NCI-H345 treated with DMSO at 0.1 percent for 48 hours (cell line): Measurements from ENCODE around the gene QDPR.

ENCODE experiments used
- DNase-seq: peaks from one replicate; lab custom pipeline; 2025; ENCODE audit not compliant: unreplicated experiment; lab: John Stamatoyannopoulos, UW

The QDPR gene

DNA sequence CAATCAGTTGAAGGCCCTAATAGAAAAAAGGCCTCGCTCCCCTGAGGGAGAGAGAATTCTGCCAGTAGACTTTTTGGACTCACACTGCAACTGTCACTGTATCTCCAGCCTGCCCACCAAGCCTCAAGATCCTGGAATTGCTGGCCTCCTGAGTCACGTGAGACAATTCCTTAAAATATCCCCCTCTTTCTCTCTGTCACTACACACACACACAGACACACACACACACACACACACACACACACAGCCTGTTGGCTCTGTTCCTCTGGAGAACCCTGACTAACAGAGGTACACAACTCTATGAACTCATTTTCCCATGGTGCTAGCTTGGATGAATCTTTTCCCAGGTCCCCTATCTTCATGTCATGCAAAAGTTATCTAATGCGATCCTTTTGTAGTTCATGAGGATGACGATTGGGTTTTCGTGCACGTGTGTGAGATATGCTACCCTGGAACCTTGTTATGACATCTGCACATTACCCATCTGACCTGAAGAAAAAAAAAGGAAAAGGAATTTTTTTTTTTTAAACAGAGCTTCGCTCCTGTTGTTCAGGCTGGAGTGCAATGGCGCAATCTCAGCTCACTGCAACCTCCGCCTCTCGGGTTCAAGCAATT lies 16.8 kb upstream of the QDPR start:
- no peak for DNase-seq

GRCh38 chr4:17526695-17527477 lies 15.0 kb upstream of the QDPR start:
- no peak for DNase-seq

GRCh38 chr4:17523662-17524061 lies 11.8 kb upstream of the QDPR start:
- no peak for DNase-seq

DNA sequence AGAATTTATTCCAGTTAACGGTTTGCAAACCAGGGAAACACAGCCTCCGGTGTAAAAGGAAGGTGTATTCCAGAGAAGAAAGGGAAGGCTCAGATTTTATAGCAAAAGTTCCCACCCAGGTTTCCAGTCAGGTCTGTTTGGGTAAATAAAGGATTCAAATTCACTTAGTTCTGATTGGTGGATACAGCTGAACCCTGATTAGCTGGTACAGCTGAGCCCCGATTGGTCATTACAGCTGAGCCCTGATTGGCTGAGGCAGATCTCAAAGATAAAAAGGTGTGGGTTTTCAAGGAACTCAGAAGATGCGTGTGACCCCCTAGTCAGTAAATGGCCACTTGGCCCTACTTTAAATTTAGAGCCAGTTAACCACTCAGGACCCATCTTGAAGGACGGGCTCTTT lies 9.7 kb upstream of the QDPR start:
- no peak for DNase-seq

- DNase-seq: no peak
Observed at GRCh38 chr4:17517664-17518063, 5.8 kb upstream of the QDPR start.

- DNase-seq: no peak
Observed at GRCh38 chr4:17516980-17517379, 5.1 kb upstream of the QDPR start.

DNA sequence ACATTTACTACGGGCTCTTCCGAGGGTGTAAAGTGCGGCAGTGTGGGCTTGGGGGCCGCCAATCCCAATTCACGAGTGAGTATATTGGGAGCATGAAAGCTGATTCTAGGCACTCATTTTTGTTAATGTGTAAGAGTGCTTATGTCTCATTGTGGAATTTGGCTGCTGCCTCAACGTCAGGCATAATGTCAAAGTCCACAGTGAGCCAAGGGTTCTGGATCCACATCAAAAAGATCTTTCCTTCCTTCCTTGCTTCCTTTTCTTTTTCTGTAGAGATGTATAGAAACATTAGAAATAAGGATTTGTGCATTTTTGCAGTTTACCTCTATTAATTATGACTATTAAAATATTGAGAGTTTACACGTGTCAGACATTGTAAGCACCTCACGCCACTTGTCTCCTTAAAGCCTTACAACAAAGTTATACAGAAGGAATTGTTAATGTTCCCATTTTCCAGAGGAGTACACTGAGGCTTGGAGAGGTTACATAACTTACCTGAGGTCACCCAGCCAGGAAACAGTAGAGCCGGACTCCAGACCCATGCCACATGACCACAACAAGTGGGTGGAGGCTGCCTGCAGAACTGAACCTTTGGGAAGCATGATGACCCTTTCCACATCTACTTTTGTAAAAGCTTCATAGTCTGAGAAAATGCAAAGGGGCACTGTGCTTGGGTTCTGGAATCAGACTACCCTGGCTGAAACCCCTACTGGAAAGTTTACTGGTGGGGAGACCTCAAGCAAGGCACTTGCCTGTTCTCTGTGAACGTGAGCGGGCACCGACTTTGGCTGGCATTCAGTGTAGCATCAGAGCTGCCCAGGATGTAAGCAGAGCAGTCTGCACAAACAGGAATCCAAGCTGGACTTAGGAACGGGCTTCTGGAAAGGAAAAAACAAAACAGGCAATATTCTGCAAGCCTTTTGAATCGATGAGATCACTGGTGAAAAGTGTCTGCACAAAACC lies 3.8 kb upstream of the QDPR start:
- DNase-seq: no peak

DNA sequence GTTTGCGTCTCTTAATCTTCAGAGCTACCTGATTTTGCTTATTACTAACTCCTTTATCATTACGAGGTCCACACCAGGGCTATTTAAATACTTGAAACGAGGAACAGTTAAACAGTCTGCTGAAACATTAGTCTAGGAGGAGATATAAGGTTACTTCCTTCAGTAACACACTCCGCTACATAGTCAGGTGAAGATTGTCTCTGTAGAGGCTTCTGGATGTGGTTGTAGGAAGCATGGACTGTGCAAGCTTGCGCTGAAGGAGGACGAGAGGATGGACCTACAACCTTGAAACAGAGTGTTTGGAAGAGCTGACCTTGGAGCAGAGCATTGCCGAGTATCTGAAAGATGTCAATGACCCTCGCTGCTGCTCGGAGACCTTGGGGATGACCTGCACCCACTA lies 3.0 kb upstream of the QDPR start, which contains the start of gene CLRN2:
Gene CLRN2 (plus strand): TSS at position 301 of the 400 bp plus-strand sequence. CDS start 102 bp downstream, outside the sequence.
- DNase-seq: no peak

- no peak for DNase-seq
Observed at GRCh38 chr4:17512973-17513665, 1.2 kb upstream of the QDPR start.

- DNase-seq: no peak
Observed at GRCh38 chr4:17511509-17511949, 361 bp downstream of the QDPR start.

GRCh38 chr4:17511051-17511450 lies 839 bp downstream of the QDPR start:
- DNase-seq: no peak

GRCh38 chr4:17510582-17510981 lies 1.3 kb downstream of the QDPR start:
- no peak for DNase-seq

DNA sequence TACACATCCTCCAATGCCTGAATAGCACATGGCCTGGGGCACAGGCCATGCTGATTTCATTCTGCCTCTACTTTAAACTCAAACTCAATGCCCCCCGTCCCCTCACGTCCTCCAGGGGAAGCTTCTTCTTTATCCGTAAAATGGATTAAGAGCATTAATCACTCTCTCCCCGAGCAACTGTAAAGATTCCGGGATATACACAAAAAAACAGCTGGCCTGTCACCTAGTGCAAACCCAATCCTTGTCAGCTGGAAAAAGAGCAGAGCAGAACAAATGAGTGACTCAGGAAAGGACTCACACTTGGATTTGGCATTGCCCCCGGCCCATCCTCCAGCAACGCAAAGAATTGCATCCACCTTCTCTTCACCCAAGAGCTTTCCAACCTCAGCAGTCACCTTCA lies 7.8 kb downstream of the QDPR start:
- DNase-seq: no peak

- no peak for DNase-seq
Observed at GRCh38 chr4:17502756-17503155, 9.1 kb downstream of the QDPR start.

DNA sequence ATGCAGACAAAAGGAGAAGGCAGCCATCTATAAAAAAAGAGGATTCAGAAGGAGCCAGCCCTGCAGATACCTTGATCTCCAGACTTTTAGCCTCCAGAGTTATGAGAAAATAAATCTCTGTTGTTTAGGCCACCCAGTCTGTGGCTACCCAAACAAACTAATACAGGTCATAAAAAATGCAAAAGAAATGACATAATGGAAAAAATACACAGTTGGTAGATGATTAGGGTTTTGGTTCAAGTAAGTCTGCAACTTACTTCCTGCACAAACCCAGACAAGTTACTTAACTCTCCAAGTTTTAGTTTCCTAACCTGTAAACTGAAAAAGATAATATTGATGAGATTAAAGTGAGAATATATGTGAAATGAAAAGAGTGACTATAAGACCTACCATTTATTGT lies 11.3 kb downstream of the QDPR start:
- DNase-seq: no peak

GRCh38 chr4:17497890-17498523 lies 13.9 kb downstream of the QDPR start:
- DNase-seq: no peak

DNA sequence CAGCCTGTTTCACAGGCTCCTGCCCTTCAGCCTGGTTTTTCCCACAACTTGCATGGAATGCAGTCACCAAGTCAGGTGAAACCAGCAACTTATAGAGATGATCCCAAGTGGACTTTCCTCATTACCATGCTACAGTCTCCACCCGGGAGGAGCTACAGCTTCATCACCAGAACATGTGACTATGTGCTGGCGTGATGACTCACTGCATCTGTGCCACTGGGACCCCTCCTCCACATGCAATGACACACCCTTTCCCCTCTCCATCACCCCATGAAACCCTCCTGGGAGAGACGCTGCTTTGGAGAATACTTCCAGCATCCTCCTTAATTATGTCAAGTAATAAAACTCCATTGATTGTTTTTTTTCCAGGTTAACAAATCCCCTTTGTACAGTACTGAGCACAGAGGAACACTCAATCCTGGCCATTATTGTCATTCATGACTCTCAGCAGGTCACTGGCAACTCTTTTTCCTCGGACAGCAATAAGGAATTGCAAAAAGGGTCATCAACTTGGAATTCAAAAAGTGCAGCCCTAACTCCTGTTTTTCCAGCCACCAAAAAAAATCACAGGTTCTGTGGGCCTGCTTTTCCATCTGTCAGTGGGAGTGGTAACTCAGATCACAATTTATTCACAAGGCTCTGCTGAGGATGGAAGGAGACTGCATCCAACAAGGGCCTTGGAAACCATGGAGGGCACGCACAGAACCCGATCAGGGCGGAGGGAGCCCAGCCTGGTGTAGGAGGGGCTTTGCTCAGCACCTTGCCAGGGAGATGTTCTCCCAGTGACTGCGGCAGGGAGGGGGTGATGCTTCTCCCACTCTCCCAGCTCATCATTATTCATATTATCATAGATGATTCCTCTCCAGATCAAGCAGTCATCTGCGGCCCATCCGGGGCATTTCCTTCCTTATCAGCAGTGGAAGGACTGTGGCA lies 17.4 kb downstream of the QDPR start:
- DNase-seq: no peak

DNA sequence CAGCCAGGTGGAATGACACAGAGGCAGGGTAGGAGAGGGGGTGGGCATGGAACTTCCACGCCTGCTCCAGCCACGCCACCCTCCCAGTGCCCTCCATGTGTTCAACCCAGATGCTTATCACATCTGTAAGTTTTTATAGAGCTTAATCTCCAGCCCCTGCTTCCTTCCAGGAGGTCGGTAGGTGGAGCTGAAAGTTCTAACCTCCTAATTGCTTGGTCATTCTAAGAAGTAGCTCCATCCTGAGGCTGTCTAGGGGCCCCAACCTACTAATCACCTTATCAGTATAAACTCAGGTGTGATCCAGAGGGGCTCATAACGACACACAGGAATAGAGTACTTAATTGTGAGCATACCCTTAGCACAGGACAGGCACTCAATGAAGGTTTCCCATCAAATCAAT lies 18.3 kb downstream of the QDPR start:
- no peak for DNase-seq

GRCh38 chr4:17492876-17493275 lies 19.0 kb downstream of the QDPR start:
- no peak for DNase-seq
